Hepatocyte (in vitro differentiated cells): ENCODE measurements around the gene SHC3. TPM values are rescaled to one million over a fixed set of nuclear protein-coding genes. Genes with fewer than 3 reads are reported as not detected.

ENCODE experiments used
- DNase-seq: peaks from one replicate; pipeline ENCODE4 v3.0.0-alpha.2; 2016; ENCODE audit warnings: low spot score
- H2AFZ ChIP-seq: fragments of 200-600 bp; sonication (generic); 2 replicates; pipeline ENCODE4 v1.6.0; 2016; ENCODE audit warnings: antibody characterized with exemption, mild to moderate bottlenecking
- H3K27ac ChIP-seq: fragments of 200-600 bp; sonication (generic); 2 replicates; pipeline ENCODE4 v1.5.1; 2016; ENCODE audit warnings: mild to moderate bottlenecking
- H3K27me3 ChIP-seq: fragments of 200-600 bp; sonication (generic); 2 replicates; pipeline ENCODE4 v1.6.1; 2016
- H3K36me3 ChIP-seq: fragments of 200-600 bp; sonication (generic); replicated peaks from 2 replicates; pipeline ENCODE4 v1.5.1; 2016; ENCODE audit warnings: low read depth; ENCODE audit not compliant: insufficient read depth
- H3K4me1 ChIP-seq: fragments of 200-600 bp; sonication (generic); 2 replicates; pipeline ENCODE4 v1.5.1; 2016; ENCODE audit warnings: mild to moderate bottlenecking, moderate library complexity; ENCODE audit not compliant: insufficient read depth
- H3K4me2 ChIP-seq: fragments of 200-600 bp; sonication (generic); 2 replicates; pipeline ENCODE4 v1.6.0; 2016
- H3K4me3 ChIP-seq: fragments of 200-600 bp; sonication (generic); 2 replicates; pipeline ENCODE4 v1.5.1; 2016; ENCODE audit warnings: mild to moderate bottlenecking
- H3K79me2 ChIP-seq: fragments of 200-600 bp; sonication (generic); 2 replicates; pipeline ENCODE4 v1.6.0; 2017; ENCODE audit warnings: mild to moderate bottlenecking
- H3K9me2 ChIP-seq: fragments of 200-600 bp; sonication (generic); replicated peaks from 2 replicates; pipeline ENCODE4 v1.6.0; 2017; ENCODE audit warnings: mild to moderate bottlenecking; ENCODE audit not compliant: insufficient read depth
- H3K9me3 ChIP-seq: fragments of 200-600 bp; sonication (generic); 2 replicates; pipeline ENCODE4 v1.5.1; 2016; ENCODE audit warnings: low read depth, mild to moderate bottlenecking
- H4K20me1 ChIP-seq: fragments of 200-600 bp; sonication (generic); 2 replicates; pipeline ENCODE4 v1.6.0; 2016; ENCODE audit warnings: mild to moderate bottlenecking; ENCODE audit not compliant: insufficient read depth, poor library complexity, severe bottlenecking
- EZH2 ChIP-seq: fragments of 200-600 bp; sonication (generic); IDR thresholded peaks from 2 replicates; pipeline ENCODE4 v1.6.1; 2016; ENCODE audit warnings: antibody characterized with exemption, mild to moderate bottlenecking, borderline replicate concordance
- EZH2phosphoT487 ChIP-seq: fragments of 200-600 bp; sonication (generic); IDR thresholded peaks from one replicate; pipeline ENCODE4 v1.6.1; 2018; ENCODE audit warnings: antibody characterized with exemption, mild to moderate bottlenecking, low read depth, moderate library complexity; ENCODE audit not compliant: unreplicated experiment, severe bottlenecking
- WGBS: methylation state at CpG from one replicate; pipeline ENCODE4 v1.1.6; 2016; ENCODE audit warnings: low lambda C conversion rate; ENCODE audit errors: missing lambda C conversion rate; 5-methylcytosine and 5-hydroxymethylcytosine counted together
- polyA plus RNA-seq: library from polyadenylated mRNA; unstranded; fragments of >200 nt; fragmentation: Nextera tagmentation; extraction: Ambion mirVana; gene quantifications from 2 replicates; pipeline ENCODE4 v1.2.1, GENCODE V29; 2016
- total RNA-seq: library from RNA; depleted of rRNA; stranded (reverse); fragments of >200 nt; gene quantifications from 2 replicates; pipeline ENCODE4 v1.2.3, GENCODE V29; 2014
- TF ChIP-seq, protein P1 (sequence below): fragments of 200-600 bp; sonication (generic); IDR thresholded peaks from 2 replicates; pipeline ENCODE4 v1.5.1; 2016; ENCODE audit warnings: antibody characterized with exemption, mild to moderate bottlenecking; ENCODE audit not compliant: poor library complexity

The SHC3 gene
- total and polyA plus RNA-seq, 2 experiments from 2014 or later = 1.5 to 1.8 TPM

DNA sequence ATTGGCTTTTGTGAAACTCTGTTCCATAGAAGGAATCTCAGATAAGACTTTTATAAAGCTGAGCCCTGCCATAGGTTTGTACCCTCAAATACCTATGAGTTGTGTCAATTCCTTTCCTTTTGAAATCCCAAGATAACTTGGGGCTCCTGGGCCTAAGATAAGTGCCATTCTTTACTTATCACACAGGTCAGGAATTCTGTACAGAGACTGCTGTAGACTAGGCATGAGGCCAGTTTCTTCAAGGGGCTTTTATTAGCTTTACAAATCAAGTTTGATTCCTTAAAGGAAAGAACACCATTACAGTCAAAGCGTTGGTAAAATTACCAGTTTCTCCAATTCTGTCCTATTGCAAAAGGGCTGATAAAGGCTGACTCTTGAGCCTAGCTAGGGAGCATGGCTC, 39.2 kb downstream of the SHC3 start:
- Histone ChIP-seq H3K27ac (peak overlapping the region; percentile 58), H3K36me3 (no peaks in the 10 kb centered on the region), H3K9me3 (peaks cover 3% of the 10 kb centered on the region), H3K4me1 (peaks cover 12% of the 10 kb centered on the region), H3K27me3 (no peaks in the 10 kb centered on the region), H3K9me2 (no peaks in the 10 kb centered on the region), H3K4me2 (peak overlapping the region; percentile 2), H3K79me2 (no peaks in the 10 kb centered on the region), H4K20me1 (no peaks in the 10 kb centered on the region), H3K4me3 (no peak overlapping the region), H2AFZ (no peak overlapping the region)
- DNase-seq = no peak
- TF ChIP-seq, protein P1, sequence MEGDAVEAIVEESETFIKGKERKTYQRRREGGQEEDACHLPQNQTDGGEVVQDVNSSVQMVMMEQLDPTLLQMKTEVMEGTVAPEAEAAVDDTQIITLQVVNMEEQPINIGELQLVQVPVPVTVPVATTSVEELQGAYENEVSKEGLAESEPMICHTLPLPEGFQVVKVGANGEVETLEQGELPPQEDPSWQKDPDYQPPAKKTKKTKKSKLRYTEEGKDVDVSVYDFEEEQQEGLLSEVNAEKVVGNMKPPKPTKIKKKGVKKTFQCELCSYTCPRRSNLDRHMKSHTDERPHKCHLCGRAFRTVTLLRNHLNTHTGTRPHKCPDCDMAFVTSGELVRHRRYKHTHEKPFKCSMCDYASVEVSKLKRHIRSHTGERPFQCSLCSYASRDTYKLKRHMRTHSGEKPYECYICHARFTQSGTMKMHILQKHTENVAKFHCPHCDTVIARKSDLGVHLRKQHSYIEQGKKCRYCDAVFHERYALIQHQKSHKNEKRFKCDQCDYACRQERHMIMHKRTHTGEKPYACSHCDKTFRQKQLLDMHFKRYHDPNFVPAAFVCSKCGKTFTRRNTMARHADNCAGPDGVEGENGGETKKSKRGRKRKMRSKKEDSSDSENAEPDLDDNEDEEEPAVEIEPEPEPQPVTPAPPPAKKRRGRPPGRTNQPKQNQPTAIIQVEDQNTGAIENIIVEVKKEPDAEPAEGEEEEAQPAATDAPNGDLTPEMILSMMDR = no peak
- TF ChIP-seq EZH2 (no peak), EZH2phosphoT487 (no peak)
- WGBS = 71% methylated on average over 1 of the region's 1 CpG

DNA sequence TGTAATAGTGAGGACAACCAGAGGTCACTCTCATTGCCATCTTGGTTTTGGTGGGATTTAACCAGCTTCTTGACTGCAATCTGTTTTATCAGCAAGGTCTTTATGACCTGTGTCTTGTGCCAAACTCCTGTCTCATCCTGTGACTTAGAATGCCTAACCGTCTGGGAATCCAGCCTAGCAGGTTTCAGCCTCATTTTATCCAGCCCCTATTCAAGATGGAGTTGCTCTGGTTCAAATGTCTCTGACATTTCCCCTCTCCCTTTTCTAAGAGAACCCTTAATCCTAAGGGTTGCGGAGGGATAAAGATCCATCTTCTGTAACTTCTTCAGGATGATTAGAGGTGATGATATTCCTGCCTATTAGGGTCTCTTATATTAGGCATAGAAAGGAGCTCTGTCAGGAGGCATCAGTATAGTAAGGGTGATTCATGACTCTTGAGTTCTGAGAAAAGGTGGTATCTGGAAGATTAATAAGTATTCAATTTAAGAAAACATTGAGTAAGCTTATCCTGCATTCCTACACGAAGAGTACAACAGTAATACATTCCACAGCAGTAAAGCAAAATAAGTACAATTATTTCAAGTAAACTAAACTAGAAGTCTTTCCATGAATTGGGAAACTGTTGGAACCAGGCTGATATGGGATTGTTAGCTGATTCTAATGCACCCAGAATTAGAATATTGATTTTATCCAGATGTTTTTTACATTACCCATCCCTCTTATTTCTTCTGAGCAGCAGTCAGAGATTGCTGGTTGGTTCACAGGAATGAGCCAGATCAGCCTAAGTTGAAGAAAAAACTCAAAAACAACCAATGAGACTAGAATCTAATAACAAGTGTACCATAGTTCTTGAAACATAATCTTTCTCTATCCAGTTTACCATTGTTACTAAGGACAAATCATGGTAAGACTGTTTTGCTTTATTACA, 39.9 kb downstream of the SHC3 start:
- Histone ChIP-seq H3K36me3 (no peaks in the 10 kb centered on the region), H3K79me2 (no peaks in the 10 kb centered on the region), H3K4me2 (peak overlapping the region; percentile 2), H3K4me3 (no peak overlapping the region), H3K27me3 (no peaks in the 10 kb centered on the region), H3K4me1 (peaks cover 12% of the 10 kb centered on the region), H3K27ac (peak overlapping the region; percentile 58), H3K9me3 (peaks cover 6% of the 10 kb centered on the region), H4K20me1 (no peaks in the 10 kb centered on the region), H2AFZ (no peak overlapping the region), H3K9me2 (no peaks in the 10 kb centered on the region)
- TF ChIP-seq EZH2phosphoT487 (no peak), EZH2 (no peak)
- TF ChIP-seq, protein P1 = no peak
- 73% methylated on average over 3 of the region's 3 CpGs for WGBS
- DNase-seq = no peak

DNA sequence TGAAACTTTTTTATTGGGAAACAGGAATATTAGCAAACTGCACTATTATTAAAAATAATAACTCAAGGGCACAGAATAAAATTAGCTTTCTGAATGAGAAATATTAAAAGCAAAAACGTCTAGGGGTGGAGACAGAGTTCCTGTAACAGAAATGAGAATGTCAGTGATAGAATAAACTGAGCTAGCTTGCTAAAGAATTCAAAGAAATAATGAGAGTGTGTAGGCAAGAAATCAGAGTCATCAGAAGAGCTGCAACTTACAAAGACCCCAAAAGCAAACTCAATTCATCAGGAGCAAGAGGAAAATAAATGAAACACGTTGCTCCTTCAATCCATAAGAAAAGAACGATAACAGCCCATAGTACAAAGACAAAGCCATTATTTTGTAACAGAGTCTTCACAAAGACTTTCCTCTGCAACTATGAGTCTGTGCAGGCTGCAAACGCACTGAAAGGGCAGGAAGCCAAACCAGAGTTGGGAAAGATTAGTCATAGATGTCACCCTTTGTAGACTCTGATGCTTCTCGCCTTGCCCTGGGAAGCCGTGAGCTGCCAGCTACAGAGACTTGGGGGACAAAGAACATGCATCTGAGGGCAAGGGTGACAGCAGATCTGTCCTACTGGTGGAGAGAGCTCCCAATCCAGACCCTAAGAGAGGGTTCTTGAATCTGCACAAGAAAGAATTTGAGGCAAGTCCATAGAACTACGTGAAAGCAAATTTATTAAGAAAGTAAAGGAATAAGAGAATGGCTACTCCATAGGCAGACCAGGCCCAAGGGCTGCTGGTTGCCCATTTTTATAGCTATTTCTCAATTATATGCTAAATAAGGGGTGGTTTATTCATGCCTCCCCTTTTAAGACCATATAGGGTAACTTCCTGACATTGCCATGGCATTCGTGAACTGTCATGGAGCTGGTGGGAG, 40.8 kb downstream of the SHC3 start:
- H4K20me1 ChIP-seq = no peaks in the 10 kb centered on the region

More for the DNA sequence above, 40.8 kb downstream of the SHC3 start:
- TF ChIP-seq, protein P1 = no peak
- no peak for TF ChIP-seq EZH2phosphoT487
- Histone ChIP-seq H3K4me3 (no peak overlapping the region), H3K4me2 (no peak overlapping the region), H3K27ac (peak overlapping the region; percentile 58), H3K9me3 (peaks cover 6% of the 10 kb centered on the region), H3K36me3 (no peaks in the 10 kb centered on the region), H3K27me3 (no peaks in the 10 kb centered on the region), H3K4me1 (peaks cover 12% of the 10 kb centered on the region), H3K79me2 (no peaks in the 10 kb centered on the region), H2AFZ (no peak overlapping the region), H3K9me2 (no peaks in the 10 kb centered on the region)
- peak; percentile 44 for DNase-seq
- 75% methylated on average over 8 of the region's 8 CpGs for WGBS
